Measurements from ENCODE around the gene DYNLT5.

DYNLT5 gene

DNA sequence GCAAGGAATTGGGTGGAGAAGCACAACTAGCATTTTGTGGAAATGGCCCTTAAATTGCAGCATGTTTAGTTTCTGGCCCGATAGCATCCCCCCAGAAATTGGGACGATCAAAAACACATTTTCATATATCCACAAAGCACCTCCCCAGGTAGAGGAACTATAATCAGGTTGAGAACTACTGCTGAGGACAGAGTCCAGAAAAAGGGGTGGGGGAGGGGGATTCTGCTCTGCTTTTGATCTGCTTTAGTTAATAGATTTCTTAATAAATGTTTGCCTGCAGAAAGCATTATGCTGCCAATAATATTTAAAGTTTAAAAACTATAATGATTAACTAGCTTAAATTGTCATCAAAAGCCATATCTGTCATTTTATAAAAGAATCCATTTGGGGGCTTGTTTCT lies 14.4 kb upstream of the DYNLT5 start:
- ChIA-PET CTCF (interaction anchor here (0.6 to 2.5 kb wide), 5 partner anchors 12 to 1144 kb away, joined by 3 to 18 read pairs (median 4); no protein-coding TSS in a partner anchor), POLR2A (no interaction called here)
- H3K4me1 ChIP-seq (ENCODE audit: control insufficient read depth, insufficient read depth, low read length) = no peaks in the 10 kb centered on the region
- H3K4me3 ChIP-seq (ENCODE audit: low read depth, low read length) = no peak overlapping the region
- no peaks in the 10 kb centered on the region for H3K9me3 ChIP-seq (ENCODE audit: control insufficient read depth, insufficient read depth, low read depth, low read length)
- TF ChIP-seq ZNF239 (tag by site-specific recombination; IDR thresholded peaks at IDR 0.05) (no peak), ZNF76 (tag by site-specific recombination; IDR thresholded peaks at IDR 0.05; ENCODE audit: borderline replicate concordance, low read depth) (no peak), ZNF664 (tag by site-specific recombination; IDR thresholded peaks at IDR 0.05) (no peak), ZNF549 (tag by site-specific recombination; IDR thresholded peaks at IDR 0.05) (no peak), KLF9 (tag by site-specific recombination; IDR thresholded peaks at IDR 0.05; ENCODE audit: low read depth) (no peak), ZNF785 (tag by site-specific recombination; IDR thresholded peaks at IDR 0.05) (no peak), OVOL3 (tag by site-specific recombination; IDR thresholded peaks at IDR 0.05) (no peak), ZNF629 (tag by site-specific recombination; IDR thresholded peaks at IDR 0.05) (no peak), KLF7 (tag by site-specific recombination; IDR thresholded peaks at IDR 0.05; ENCODE audit: borderline replicate concordance) (no peak), BCL11A (tag by site-specific recombination; IDR thresholded peaks at IDR 0.05; ENCODE audit: low read depth) (no peak), ZNF561 (tag by site-specific recombination; IDR thresholded peaks at IDR 0.05; ENCODE audit: borderline replicate concordance) (no peak), ZBTB8A (tag by site-specific recombination; IDR thresholded peaks at IDR 0.05) (no peak)
- TF ChIP-seq, protein P1, sequence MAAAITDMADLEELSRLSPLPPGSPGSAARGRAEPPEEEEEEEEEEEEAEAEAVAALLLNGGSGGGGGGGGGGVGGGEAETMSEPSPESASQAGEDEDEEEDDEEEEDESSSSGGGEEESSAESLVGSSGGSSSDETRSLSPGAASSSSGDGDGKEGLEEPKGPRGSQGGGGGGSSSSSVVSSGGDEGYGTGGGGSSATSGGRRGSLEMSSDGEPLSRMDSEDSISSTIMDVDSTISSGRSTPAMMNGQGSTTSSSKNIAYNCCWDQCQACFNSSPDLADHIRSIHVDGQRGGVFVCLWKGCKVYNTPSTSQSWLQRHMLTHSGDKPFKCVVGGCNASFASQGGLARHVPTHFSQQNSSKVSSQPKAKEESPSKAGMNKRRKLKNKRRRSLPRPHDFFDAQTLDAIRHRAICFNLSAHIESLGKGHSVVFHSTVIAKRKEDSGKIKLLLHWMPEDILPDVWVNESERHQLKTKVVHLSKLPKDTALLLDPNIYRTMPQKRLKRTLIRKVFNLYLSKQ (tag by site-specific recombination; IDR thresholded peaks at IDR 0.05; ENCODE audit: borderline replicate concordance) = no peak
- TF ChIP-seq, protein P2, sequence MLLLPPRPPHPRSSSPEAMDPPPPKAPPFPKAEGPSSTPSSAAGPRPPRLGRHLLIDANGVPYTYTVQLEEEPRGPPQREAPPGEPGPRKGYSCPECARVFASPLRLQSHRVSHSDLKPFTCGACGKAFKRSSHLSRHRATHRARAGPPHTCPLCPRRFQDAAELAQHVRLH (tag by site-specific recombination; IDR thresholded peaks at IDR 0.05) = no peak
- TF ChIP-seq, protein P3, sequence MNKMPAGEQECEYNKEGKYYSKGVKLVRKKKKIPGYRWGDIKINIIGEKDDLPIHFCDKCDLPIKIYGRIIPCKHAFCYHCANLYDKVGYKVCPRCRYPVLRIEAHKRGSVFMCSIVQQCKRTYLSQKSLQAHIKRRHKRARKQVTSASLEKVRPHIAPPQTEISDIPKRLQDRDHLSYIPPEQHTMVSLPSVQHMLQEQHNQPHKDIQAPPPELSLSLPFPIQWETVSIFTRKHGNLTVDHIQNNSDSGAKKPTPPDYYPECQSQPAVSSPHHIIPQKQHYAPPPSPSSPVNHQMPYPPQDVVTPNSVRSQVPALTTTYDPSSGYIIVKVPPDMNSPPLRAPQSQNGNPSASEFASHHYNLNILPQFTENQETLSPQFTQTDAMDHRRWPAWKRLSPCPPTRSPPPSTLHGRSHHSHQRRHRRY (tag by site-specific recombination; IDR thresholded peaks at IDR 0.05) = no peak
- TF ChIP-seq, protein P4, sequence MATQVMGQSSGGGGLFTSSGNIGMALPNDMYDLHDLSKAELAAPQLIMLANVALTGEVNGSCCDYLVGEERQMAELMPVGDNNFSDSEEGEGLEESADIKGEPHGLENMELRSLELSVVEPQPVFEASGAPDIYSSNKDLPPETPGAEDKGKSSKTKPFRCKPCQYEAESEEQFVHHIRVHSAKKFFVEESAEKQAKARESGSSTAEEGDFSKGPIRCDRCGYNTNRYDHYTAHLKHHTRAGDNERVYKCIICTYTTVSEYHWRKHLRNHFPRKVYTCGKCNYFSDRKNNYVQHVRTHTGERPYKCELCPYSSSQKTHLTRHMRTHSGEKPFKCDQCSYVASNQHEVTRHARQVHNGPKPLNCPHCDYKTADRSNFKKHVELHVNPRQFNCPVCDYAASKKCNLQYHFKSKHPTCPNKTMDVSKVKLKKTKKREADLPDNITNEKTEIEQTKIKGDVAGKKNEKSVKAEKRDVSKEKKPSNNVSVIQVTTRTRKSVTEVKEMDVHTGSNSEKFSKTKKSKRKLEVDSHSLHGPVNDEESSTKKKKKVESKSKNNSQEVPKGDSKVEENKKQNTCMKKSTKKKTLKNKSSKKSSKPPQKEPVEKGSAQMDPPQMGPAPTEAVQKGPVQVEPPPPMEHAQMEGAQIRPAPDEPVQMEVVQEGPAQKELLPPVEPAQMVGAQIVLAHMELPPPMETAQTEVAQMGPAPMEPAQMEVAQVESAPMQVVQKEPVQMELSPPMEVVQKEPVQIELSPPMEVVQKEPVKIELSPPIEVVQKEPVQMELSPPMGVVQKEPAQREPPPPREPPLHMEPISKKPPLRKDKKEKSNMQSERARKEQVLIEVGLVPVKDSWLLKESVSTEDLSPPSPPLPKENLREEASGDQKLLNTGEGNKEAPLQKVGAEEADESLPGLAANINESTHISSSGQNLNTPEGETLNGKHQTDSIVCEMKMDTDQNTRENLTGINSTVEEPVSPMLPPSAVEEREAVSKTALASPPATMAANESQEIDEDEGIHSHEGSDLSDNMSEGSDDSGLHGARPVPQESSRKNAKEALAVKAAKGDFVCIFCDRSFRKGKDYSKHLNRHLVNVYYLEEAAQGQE (tag by site-specific recombination; IDR thresholded peaks at IDR 0.05) = no peak
- TF ChIP-seq, protein P5, sequence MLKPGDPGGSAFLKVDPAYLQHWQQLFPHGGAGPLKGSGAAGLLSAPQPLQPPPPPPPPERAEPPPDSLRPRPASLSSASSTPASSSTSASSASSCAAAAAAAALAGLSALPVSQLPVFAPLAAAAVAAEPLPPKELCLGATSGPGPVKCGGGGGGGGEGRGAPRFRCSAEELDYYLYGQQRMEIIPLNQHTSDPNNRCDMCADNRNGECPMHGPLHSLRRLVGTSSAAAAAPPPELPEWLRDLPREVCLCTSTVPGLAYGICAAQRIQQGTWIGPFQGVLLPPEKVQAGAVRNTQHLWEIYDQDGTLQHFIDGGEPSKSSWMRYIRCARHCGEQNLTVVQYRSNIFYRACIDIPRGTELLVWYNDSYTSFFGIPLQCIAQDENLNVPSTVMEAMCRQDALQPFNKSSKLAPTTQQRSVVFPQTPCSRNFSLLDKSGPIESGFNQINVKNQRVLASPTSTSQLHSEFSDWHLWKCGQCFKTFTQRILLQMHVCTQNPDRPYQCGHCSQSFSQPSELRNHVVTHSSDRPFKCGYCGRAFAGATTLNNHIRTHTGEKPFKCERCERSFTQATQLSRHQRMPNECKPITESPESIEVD (tag by site-specific recombination; IDR thresholded peaks at IDR 0.05) = no peak
- TF ChIP-seq, protein P6, sequence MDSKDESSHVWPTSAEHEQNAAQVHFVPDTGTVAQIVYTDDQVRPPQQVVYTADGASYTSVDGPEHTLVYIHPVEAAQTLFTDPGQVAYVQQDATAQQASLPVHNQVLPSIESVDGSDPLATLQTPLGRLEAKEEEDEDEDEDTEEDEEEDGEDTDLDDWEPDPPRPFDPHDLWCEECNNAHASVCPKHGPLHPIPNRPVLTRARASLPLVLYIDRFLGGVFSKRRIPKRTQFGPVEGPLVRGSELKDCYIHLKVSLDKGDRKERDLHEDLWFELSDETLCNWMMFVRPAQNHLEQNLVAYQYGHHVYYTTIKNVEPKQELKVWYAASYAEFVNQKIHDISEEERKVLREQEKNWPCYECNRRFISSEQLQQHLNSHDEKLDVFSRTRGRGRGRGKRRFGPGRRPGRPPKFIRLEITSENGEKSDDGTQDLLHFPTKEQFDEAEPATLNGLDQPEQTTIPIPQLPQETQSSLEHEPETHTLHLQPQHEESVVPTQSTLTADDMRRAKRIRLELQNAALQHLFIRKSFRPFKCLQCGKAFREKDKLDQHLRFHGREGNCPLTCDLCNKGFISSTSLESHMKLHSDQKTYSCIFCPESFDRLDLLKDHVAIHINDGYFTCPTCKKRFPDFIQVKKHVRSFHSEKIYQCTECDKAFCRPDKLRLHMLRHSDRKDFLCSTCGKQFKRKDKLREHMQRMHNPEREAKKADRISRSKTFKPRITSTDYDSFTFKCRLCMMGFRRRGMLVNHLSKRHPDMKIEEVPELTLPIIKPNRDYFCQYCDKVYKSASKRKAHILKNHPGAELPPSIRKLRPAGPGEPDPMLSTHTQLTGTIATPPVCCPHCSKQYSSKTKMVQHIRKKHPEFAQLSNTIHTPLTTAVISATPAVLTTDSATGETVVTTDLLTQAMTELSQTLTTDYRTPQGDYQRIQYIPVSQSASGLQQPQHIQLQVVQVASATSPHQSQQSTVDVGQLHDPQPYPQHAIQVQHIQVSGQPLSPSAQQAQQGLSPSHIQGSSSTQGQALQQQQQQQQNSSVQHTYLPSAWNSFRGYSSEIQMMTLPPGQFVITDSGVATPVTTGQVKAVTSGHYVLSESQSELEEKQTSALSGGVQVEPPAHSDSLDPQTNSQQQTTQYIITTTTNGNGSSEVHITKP (tag by site-specific recombination; IDR thresholded peaks at IDR 0.05) = no peak
- no peak overlapping the region for H3K27ac ChIP-seq (ENCODE audit: extremely low read depth, low read depth, low read length)
- H3K36me3 ChIP-seq (ENCODE audit: control insufficient read depth in 2 of 2, insufficient read depth in 1 of 2, low read length in 2 of 2) = no peaks in the 10 kb centered on the region

Data from HEK293 (cell line).